ENCODE measurements around the gene RPS5.

The RPS5 gene

DNA sequence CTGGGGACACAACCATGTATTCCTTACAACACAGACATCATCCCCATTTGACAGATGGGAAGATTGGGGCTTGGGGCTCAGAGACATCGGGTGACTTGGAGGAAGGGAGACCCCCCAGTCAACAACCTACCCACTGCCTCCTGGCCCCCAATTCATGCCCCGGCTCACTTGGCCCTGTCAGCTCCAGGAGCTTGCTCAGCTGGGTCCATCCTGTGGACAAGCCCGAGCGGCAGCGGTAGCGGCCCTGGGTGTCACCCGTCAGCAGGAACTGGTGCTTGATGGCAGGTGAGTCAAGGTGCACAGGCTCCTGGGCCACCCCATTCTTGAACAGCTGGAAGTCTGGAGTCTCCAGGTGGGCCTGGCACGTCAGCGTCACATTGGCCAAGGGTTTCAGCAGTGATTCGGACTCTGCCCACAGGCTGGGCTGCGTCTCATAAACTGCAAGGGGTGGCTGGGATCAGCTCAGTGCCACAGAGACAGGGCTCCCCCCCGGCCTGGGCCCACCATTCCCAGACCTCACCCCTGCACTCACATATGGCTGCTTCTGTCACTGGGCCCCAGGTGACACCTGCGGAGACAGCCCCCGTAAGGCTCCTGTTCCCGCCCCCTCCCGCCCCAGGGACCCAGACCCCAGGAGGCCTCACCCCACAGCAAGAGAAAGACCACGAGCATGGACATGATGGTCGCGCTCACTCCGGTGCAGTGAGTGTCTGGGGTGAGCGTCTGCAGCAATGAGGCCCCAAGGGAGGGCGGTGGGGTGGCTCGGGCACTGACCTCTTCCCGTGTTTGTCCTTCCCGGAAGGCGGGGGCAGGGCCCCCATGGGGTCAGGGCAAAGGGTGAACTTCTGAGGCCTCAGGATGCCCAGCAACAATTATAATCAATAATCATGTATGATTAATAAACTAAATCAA is 34.1 kb upstream of the RPS5 start, which contains the start of gene A1BG:
Gene A1BG, minus strand, starts transcription at position 733 of the 912 bp plus-strand sequence. Its CDS starts 55 bp downstream, at position 678.
- Histone ChIP-seq H3K4me3 (ENCODE audit: low read depth, low read length) (no peak within 1 kb of the TSS), H3K4me1 (no peaks in the 10 kb centered on the region), H3K27me3 (no peaks in the 10 kb centered on the region), H3K9me3 (no peaks in the 10 kb centered on the region), H3K36me3 (peaks cover 2% of the 10 kb centered on the region; the same call in 1 of the 2 replicates)
- TF ChIP-seq, protein P1, sequence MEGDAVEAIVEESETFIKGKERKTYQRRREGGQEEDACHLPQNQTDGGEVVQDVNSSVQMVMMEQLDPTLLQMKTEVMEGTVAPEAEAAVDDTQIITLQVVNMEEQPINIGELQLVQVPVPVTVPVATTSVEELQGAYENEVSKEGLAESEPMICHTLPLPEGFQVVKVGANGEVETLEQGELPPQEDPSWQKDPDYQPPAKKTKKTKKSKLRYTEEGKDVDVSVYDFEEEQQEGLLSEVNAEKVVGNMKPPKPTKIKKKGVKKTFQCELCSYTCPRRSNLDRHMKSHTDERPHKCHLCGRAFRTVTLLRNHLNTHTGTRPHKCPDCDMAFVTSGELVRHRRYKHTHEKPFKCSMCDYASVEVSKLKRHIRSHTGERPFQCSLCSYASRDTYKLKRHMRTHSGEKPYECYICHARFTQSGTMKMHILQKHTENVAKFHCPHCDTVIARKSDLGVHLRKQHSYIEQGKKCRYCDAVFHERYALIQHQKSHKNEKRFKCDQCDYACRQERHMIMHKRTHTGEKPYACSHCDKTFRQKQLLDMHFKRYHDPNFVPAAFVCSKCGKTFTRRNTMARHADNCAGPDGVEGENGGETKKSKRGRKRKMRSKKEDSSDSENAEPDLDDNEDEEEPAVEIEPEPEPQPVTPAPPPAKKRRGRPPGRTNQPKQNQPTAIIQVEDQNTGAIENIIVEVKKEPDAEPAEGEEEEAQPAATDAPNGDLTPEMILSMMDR (IDR thresholded peaks at IDR 0.05; ENCODE audit: low read depth, low read length), result no peak
- no peak for DNase-seq

DNA sequence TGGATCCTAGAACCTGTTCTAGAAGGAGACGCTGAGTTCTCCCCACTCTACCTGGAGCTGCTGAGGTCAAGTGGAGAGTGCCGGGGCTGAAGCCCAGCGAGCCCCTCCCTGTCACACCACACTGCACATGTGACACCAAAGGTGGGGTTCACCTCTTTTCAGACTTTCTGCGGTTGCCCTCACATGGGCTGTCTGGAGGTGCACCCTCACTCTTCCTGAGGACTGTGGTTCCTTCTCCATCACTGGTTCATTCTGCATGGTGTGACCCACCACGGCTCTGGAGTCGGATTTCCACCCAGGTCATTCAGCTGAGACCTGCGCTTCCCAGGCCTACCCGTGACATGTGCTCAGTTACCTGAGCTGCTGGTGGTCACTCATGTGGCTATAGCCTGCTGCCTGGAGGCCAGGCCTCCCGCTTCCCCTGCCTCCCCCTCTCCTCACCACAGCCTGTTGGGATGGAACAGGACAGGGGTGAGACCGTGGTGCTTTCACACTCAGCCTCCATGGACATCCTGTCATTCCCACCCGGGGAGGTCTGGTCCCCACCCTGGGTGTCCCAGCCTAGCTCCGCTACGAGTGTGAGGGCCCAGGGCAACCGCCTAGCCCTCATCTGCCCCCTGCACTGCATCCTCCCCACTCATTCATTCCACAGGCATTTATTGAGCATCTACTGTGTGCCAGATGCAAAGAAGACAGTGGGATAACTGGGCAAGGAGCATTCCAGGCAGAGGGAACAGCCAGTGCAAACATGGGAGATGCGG is 33.2 kb upstream of the RPS5 start:
- no peak overlapping the region for H3K4me3 ChIP-seq (ENCODE audit: low read depth, low read length)
- H3K9me3 ChIP-seq, result no peaks in the 10 kb centered on the region
- no peaks in the 10 kb centered on the region for H3K27me3 ChIP-seq
- no peaks in the 10 kb centered on the region for H3K4me1 ChIP-seq
- H3K36me3 ChIP-seq, result peaks cover 2% of the 10 kb centered on the region; the same call in 1 of the 2 replicates
- DNase-seq, result no peak
- TF ChIP-seq, protein P1 (IDR thresholded peaks at IDR 0.05; ENCODE audit: low read depth, low read length), result no peak

GRCh38 chr19:58354478-58355030 is 32.5 kb upstream of the RPS5 start:
- TF ChIP-seq, protein P1 (IDR thresholded peaks at IDR 0.05; ENCODE audit: low read depth, low read length), result no peak
- Histone ChIP-seq H3K4me1 (no peaks in the 10 kb centered on the region), H3K9me3 (no peaks in the 10 kb centered on the region), H3K4me3 (ENCODE audit: low read depth, low read length) (no peak overlapping the region), H3K27me3 (no peaks in the 10 kb centered on the region), H3K36me3 (peaks cover 2% of the 10 kb centered on the region; the same call in 1 of the 2 replicates)
- DNase-seq, result no peak

DNA sequence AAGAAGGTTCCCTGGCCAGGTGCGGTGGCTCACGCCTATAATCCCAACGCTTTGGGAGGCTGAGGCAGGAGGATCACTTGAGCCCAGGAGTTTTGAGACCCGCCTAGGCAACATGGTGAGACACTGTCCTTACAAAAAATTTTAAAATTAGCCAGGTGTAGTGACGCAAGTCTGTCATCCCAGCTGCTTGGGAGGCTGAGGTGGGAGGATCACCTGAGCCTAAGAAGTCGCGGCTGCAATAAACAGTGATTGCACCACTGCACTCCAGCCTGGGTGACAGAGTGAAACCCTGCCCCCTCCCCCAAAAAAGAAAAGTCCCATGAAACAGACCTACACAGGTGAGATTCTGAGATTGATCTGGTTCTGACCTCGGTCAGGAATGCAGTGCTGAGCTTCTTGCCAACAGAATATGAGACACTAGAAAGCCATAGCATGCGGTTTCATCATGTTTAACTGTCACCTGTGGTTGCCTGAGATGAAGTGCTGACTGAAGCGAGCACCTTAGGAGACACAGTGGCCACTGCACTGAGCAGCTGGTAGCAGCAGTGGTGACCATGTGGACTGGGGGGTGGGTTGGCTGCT is 31.8 kb upstream of the RPS5 start:
- DNase-seq, result no peak
- no peaks in the 10 kb centered on the region for H3K4me1 ChIP-seq

DNA sequence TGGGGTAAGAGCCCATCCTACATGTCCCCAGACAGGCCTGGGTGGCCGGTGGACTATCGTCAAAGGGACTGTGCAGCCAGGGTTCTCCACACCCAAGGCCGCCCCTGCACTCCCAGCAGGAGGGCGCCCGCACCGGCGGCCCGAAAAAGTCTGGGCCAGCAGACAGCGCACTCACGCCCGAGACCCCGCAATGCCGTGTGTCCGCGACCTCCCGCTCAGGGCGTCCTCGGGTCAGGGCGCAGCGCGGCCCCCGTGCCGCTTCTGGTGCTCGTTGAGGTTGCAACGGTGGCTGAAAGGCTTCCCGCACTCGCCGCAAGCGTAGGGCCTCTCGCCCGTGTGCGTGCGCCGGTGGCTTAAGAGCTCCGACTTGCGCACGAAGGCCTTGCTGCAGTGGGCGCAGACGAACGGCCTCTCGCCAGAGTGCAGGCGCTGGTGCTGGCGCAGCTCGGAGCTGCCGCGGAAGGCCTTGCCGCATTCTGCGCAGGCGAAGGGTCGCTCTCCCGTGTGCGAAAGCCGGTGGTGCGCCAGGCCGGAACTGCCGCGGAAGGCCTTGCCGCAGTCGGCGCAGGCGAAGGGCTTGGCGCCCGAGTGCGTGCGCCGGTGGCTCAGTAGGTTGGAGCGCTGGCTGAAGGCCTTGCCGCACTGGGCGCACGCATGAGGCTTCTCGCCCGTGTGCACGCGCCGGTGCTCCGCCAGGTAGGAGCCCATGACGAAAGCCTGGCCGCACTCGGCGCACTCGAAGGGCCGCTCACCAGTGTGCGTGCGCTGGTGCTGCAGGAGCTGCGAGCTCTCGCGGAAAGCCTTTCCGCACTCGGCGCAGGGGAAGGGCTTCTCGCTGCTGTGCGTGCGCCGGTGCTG is 30.9 kb upstream of the RPS5 start:
- H3K36me3 ChIP-seq, result peaks cover 2% of the 10 kb centered on the region; the same call in 1 of the 2 replicates
- H3K9me3 ChIP-seq, result no peaks in the 10 kb centered on the region
- H3K4me3 ChIP-seq (ENCODE audit: low read depth, low read length), result no peak overlapping the region
- TF ChIP-seq, protein P1 (IDR thresholded peaks at IDR 0.05; ENCODE audit: low read depth, low read length), result no peak
- no peak for DNase-seq
- no peaks in the 10 kb centered on the region for H3K27me3 ChIP-seq
- H3K4me1 ChIP-seq, result no peaks in the 10 kb centered on the region

More for the DNA sequence above, 31.8 kb upstream of the RPS5 start:
- H3K4me3 ChIP-seq (ENCODE audit: low read depth, low read length), result no peak overlapping the region
- TF ChIP-seq, protein P1 (IDR thresholded peaks at IDR 0.05; ENCODE audit: low read depth, low read length), result no peak
- no peaks in the 10 kb centered on the region for H3K9me3 ChIP-seq
- H3K27me3 ChIP-seq, result no peaks in the 10 kb centered on the region
- peaks cover 2% of the 10 kb centered on the region; the same call in 1 of the 2 replicates for H3K36me3 ChIP-seq

Data from BE2C (cell line).